CD4-positive, alpha-beta T cell treated with Interferon gamma for 1 hour (primary cell): ENCODE results near the gene SLC8B1.

ENCODE experiments used
- DNase-seq: peaks from one replicate; pipeline ENCODE4 v3.0.0-alpha.2; 2020

Gene SLC8B1

DNA sequence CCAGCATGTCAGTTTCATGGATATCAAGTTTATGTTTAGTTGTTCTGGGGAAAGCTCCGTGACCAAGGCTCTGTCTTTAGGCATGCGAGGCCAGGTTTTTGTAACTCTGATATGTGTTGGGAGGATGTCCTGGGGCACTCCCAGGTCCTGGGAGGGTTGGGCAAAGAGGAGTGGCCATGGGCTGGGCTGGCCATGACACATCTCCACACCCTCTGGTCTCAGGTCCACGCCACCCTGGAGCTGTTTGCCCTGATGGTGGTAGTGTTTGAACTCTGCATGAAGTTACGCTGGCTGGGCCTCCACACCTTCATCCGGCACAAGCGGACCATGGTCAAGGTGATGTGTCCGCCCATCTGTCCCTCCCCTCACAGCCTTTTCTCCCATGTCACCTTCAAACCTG, 67.3 kb downstream of the SLC8B1 start:
- DNase-seq = no peak

GRCh38 chr12:113266106-113266895, 68.6 kb downstream of the SLC8B1 start:
- no peak for DNase-seq

GRCh38 chr12:113263431-113263963, 71.4 kb downstream of the SLC8B1 start:
- DNase-seq = no peak

- DNase-seq = no peak
These were observed 72.2 kb downstream of the SLC8B1 start for GRCh38 chr12:113262710-113263109.

DNA sequence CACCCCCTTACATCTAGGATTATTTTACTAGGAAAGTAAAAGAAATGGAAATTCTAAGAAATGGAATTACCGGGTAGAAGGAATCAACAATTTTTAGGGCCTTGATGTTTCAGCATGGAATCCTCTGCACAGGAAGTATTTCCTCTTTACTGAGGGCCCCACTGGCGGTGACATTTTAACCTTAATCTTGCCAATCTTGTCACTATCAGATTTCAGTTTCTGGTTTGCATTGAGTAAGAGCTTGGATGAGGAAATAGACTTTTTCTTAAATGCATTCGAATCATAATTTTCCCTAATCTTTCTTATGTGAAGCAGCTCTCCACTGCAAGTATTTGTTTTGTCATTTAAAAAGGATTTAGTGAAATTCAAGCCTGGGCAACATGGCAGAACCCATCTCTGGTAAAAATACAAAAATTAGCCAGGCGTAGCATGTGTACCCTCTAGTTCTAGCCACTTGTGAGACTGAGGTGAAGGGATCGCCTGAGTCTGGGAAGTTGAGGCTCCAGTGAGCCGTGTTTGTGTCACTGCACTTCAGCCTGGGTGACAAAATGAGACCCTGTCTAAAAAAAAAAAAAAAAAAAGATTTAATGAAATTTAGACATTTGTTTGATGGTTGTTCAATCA, 73.0 kb downstream of the SLC8B1 start:
- no peak for DNase-seq

DNA sequence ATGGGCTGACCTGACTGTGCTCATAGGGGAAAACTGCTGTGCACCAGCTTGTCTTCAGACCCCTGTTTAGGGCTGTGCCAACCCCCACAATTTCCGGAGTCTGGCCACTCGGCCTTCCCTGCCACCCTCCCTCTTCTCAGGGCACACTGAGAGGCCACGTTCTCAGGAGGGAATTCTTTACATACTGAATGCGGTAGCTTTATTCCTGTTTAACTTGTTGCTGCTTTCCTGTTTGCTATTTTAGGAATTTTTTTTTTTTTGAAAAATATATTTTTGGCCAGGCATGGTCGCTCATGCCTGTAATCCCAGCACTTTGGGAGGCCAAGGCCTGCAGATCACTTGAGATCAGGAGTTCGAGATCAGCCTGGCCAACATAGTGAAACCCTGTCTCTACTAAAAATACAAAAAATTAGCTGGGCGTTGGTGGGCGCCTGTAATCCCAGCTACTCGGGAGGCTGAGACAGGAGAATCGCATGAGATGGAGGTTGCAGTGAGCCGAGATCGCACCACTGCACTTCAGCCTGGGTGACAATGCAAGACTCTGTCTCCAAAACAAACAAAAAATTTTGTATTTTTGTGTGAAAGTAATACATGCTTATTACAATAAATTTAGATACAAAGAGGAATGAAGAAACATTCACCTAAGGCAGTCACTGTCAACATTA, 74.1 kb downstream of the SLC8B1 start:
- no peak for DNase-seq

GRCh38 chr12:113260127-113260526, 74.8 kb downstream of the SLC8B1 start:
- no peak for DNase-seq

- no peak for DNase-seq
These were observed 77.3 kb downstream of the SLC8B1 start for GRCh38 chr12:113257564-113257963.

GRCh38 chr12:113254298-113254697, 80.6 kb downstream of the SLC8B1 start:
- DNase-seq = no peak

GRCh38 chr12:113253532-113254285, 81.2 kb downstream of the SLC8B1 start:
- DNase-seq = no peak

GRCh38 chr12:113252494-113252893, 82.4 kb downstream of the SLC8B1 start:
- no peak for DNase-seq

DNA sequence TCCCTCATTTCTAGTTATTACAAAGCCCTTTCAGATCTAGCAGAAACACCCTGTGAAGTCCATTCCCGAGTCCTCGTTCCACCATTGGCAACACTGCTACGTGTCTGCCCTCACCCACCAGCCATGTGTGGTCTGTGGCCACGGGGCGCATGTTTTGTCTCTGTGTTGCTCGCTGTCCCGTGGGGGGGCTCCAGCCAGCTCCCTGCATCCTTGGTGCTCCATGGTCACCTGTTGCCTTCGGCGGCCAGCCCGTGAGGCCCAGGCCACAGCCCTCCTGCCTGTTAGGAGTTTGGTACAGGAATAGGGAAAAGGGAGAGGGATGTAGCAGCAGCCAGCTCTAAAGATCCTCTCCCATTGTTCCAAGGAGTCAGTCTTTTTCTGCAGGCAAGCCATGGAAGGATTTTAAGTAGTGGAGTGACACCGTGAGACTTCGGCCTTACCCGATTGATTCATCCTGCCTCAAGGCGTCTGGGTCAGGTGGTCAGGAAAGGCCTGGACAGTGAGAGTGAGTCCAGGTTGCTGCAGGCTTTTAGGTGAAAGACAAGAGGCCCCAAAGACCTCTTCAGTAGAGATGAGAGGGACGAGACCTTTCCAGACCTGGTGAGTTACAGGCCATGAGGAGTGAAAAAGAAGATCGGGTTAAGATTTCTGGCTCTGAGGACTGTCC, 83.4 kb downstream of the SLC8B1 start:
- no peak for DNase-seq

- DNase-seq = no peak
These were observed 84.9 kb downstream of the SLC8B1 start for GRCh38 chr12:113250045-113250444.

DNA sequence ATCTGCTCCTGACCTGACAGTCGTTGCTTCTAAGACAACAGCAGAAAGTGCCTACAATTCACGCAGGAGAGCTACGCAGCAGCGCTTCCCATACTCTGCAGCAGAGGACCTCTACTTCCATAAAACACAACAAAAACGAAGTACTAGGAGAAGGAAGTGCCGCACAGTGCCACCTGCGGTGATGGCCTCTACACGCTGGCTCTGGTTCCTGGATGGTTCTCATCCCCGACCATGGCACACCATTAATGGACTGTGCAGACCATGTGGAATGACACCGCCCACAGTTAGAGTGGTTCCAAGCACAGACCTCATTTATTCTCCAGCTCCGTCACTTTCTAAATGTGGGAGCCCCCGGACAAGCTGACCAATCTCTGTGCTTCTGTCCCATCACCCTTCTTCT, 85.4 kb downstream of the SLC8B1 start:
- no peak for DNase-seq

GRCh38 chr12:113248842-113249435, 86.0 kb downstream of the SLC8B1 start:
- no peak for DNase-seq
